Measurements from ENCODE around the gene CXCR5. TPM values are rescaled to one million over a fixed set of nuclear protein-coding genes. Genes with fewer than 3 reads are reported as not detected.

CXCR5 gene
- polyA plus RNA-seq, 1 donor (not counting 4 experiments of a cell fraction or from before 2014, with no cell fraction given) = not detected

GRCh38 chr11:118918128-118918685 is 34.5 kb downstream of the CXCR5 start:
- H3K9ac ChIP-seq (ENCODE audit: control insufficient read depth, extremely low read depth, insufficient read depth, low read length) = peak overlapping the region; percentile 88
- peaks cover 85% of the 10 kb centered on the region for H3K4me1 ChIP-seq (ENCODE audit: control insufficient read depth, extremely low read depth, insufficient read depth, low read length)
- dilution Hi-C loops (cut with MboI; ENCODE audit: extremely low pct_ligation_motif_present, low sequenced_read_pairs) = no loop called here
- TF ChIP-seq, protein P1, sequence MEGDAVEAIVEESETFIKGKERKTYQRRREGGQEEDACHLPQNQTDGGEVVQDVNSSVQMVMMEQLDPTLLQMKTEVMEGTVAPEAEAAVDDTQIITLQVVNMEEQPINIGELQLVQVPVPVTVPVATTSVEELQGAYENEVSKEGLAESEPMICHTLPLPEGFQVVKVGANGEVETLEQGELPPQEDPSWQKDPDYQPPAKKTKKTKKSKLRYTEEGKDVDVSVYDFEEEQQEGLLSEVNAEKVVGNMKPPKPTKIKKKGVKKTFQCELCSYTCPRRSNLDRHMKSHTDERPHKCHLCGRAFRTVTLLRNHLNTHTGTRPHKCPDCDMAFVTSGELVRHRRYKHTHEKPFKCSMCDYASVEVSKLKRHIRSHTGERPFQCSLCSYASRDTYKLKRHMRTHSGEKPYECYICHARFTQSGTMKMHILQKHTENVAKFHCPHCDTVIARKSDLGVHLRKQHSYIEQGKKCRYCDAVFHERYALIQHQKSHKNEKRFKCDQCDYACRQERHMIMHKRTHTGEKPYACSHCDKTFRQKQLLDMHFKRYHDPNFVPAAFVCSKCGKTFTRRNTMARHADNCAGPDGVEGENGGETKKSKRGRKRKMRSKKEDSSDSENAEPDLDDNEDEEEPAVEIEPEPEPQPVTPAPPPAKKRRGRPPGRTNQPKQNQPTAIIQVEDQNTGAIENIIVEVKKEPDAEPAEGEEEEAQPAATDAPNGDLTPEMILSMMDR (optimal IDR thresholded peaks at IDR 0.05 in 1 of 3, IDR thresholded peaks at IDR 0.05 in 1 of 3, conservative IDR thresholded peaks at IDR 0.05 in 1 of 3; ENCODE audit: extremely low read depth in 1 of 3, insufficient read depth in 2 of 3, low read length in 3 of 3) = no peak
- no peak for TF ChIP-seq EZH2 (IDR thresholded peaks at IDR 0.05; ENCODE audit: low read length)
- peak; percentile 61 for FAIRE-seq
- peaks cover 3% of the 10 kb centered on the region for H4K20me1 ChIP-seq (ENCODE audit: control insufficient read depth, extremely low read depth, insufficient read depth, low read length)
- no peaks in the 10 kb centered on the region for H3K9me3 ChIP-seq (ENCODE audit: control insufficient read depth, low read depth, low read length)
- no peak for DNase-seq (ENCODE audit: low read depth, low spot score)
- H3K27me3 ChIP-seq (ENCODE audit: control insufficient read depth, extremely low read depth, insufficient read depth, low read length) = no peaks in the 10 kb centered on the region
- H3K4me2 ChIP-seq (ENCODE audit: control insufficient read depth, extremely low read depth, insufficient read depth, low read depth, low read length) = peak overlapping the region; percentile 76
- H3K27ac ChIP-seq (ENCODE audit: control insufficient read depth, insufficient read depth, low read length) = peak overlapping the region; percentile 99
- H3K4me3 ChIP-seq (ENCODE audit: control insufficient read depth in 2 of 3, extremely low read depth in 1 of 3, insufficient read depth in 2 of 3, low read depth in 1 of 3, low read length in 3 of 3) = peak overlapping the region; percentile 4 to 56 (median 34)
- H3K9me1 ChIP-seq (ENCODE audit: control insufficient read depth, extremely low read depth, insufficient read depth, low read length) = no peaks in the 10 kb centered on the region
- H2AFZ ChIP-seq (ENCODE audit: control insufficient read depth, low read length) = no peak overlapping the region
- peaks cover 4 to 29% of the 10 kb centered on the region in 2 experiments for H3K36me3 ChIP-seq (ENCODE audit: control insufficient read depth in 2 of 2, extremely low read depth in 1 of 2, insufficient read depth in 2 of 2, low read length in 2 of 2)
- peaks cover 78% of the 10 kb centered on the region for H3K79me2 ChIP-seq (ENCODE audit: control insufficient read depth, insufficient read depth, low read length)

- Histone ChIP-seq H3K4me2 (ENCODE audit: control insufficient read depth, extremely low read depth, insufficient read depth, low read depth, low read length) (peak overlapping the region; percentile 83), H3K4me3 (ENCODE audit: control insufficient read depth in 2 of 3, extremely low read depth in 1 of 3, insufficient read depth in 2 of 3, low read depth in 1 of 3, low read length in 3 of 3) (peak overlapping the region; percentile 4 to 56 (median 37)), H3K4me1 (ENCODE audit: control insufficient read depth, extremely low read depth, insufficient read depth, low read length) (peaks cover 79% of the 10 kb centered on the region), H3K27me3 (ENCODE audit: control insufficient read depth, extremely low read depth, insufficient read depth, low read length) (no peaks in the 10 kb centered on the region), H3K27ac (ENCODE audit: control insufficient read depth, insufficient read depth, low read length) (peak overlapping the region; percentile 99), H3K9ac (ENCODE audit: control insufficient read depth, extremely low read depth, insufficient read depth, low read length) (peak overlapping the region; percentile 97), H3K36me3 (ENCODE audit: control insufficient read depth in 2 of 2, extremely low read depth in 1 of 2, insufficient read depth in 2 of 2, low read length in 2 of 2) (peaks cover 7 to 33% of the 10 kb centered on the region in 2 experiments), H3K9me1 (ENCODE audit: control insufficient read depth, extremely low read depth, insufficient read depth, low read length) (no peaks in the 10 kb centered on the region), H3K79me2 (ENCODE audit: control insufficient read depth, insufficient read depth, low read length) (peaks cover 84% of the 10 kb centered on the region), H4K20me1 (ENCODE audit: control insufficient read depth, extremely low read depth, insufficient read depth, low read length) (peaks cover 3% of the 10 kb centered on the region), H2AFZ (ENCODE audit: control insufficient read depth, low read length) (no peak overlapping the region), H3K9me3 (ENCODE audit: control insufficient read depth, low read depth, low read length) (no peaks in the 10 kb centered on the region)
- TF ChIP-seq, protein P1 (optimal IDR thresholded peaks at IDR 0.05 in 1 of 3, IDR thresholded peaks at IDR 0.05 in 1 of 3, conservative IDR thresholded peaks at IDR 0.05 in 1 of 3; ENCODE audit: extremely low read depth in 1 of 3, insufficient read depth in 2 of 3, low read length in 3 of 3) = no peak
- TF ChIP-seq EZH2 (IDR thresholded peaks at IDR 0.05; ENCODE audit: low read length) = no peak
- FAIRE-seq (no peak), DNase-seq (ENCODE audit: low read depth, low spot score) (no peak)
- dilution Hi-C loops (cut with MboI; ENCODE audit: extremely low pct_ligation_motif_present, low sequenced_read_pairs) = no loop called here
These were observed 35.1 kb downstream of the CXCR5 start for GRCh38 chr11:118918686-118919280.

All from keratinocyte (primary cell).